Vagina (tissue), 2 donors: Measurements from ENCODE around the gene STK24. TPM values are rescaled to one million over a fixed set of nuclear protein-coding genes. Genes with fewer than 3 reads are reported as not detected.

Experiments
- DNase-seq, 2 donors: peaks; one replicate each; pipeline ENCODE4 v3.0.0-alpha.2; 2017; ENCODE audit errors: extremely low spot score in 2 of 2
- H3K27ac ChIP-seq: fragments of 200-600 bp; sonication (generic); one replicate; pipeline ENCODE4 v1.5.1; 2019
- H3K27me3 ChIP-seq: fragments of 200-600 bp; sonication (generic); one replicate; pipeline ENCODE4 v1.5.1; 2019
- H3K36me3 ChIP-seq, 2 donors: fragments of 200-600 bp; sonication (generic); one replicate each; pipeline ENCODE4 v1.5.1; 2017 to 2019
- H3K4me1 ChIP-seq: fragments of 200-600 bp; sonication (generic); one replicate; pipeline ENCODE4 v1.5.1; 2019
- H3K4me3 ChIP-seq, 2 donors: fragments of 200-600 bp; sonication (generic); 1 replicate in 1 of 2; 2 replicates in 1 of 2; pipeline ENCODE4 v1.5.1; 2016 to 2019
- H3K9me3 ChIP-seq: fragments of 200-600 bp; sonication (generic); one replicate; pipeline ENCODE4 v1.5.1; 2019
- CTCF ChIP-seq, 3 experiments: fragments of 450-650 bp in 2 of 3; fragments of 200-600 bp in 1 of 3; sonication (generic) in 1 of 3; IDR thresholded peaks; one replicate each; pipeline ENCODE4 v1.5.1; 2017 to 2019; ENCODE audit warnings: antibody characterized with exemption in 3 of 3, mild to moderate bottlenecking in 2 of 3, moderate library complexity in 2 of 3
- POLR2A ChIP-seq, 2 donors: fragments of 450-650 bp; IDR thresholded peaks; one replicate each; pipeline ENCODE4 v1.6.1; 2017; ENCODE audit warnings: antibody characterized with exemption in 2 of 2, mild to moderate bottlenecking in 2 of 2, moderate library complexity in 2 of 2
- POLR2AphosphoS5 ChIP-seq, 2 donors: sonication (generic); formaldehyde crosslinking; IDR thresholded peaks; one replicate each; pipeline ENCODE4 v1.9.0; 2017; ENCODE audit warnings: antibody characterized with exemption in 2 of 2, mild to moderate bottlenecking in 2 of 2, low read depth in 1 of 2; ENCODE audit not compliant: insufficient read depth in 1 of 2
- intact Hi-C: fragments of 100-400 bp; cut with DNase I; formaldehyde crosslinking; loops from one replicate; pipeline ENCODE4 v1.15.1; 2023
- total RNA-seq: library from RNA; depleted of rRNA; stranded (reverse); fragments of >200 nt; gene quantifications from one replicate; pipeline ENCODE4 v1.2.3, GENCODE V29; 2016

The STK24 gene
- total RNA-seq, 1 donor from 2014 or later = 82.5 TPM

GRCh38 chr13:98539666-98540065, 37.2 kb downstream of the STK24 start:
- TF ChIP-seq POLR2AphosphoS5 (IDR thresholded peaks at IDR 0.05; ENCODE audit: insufficient read depth in 1 of 2, low read depth in 1 of 2) = no peak
- no peak for TF ChIP-seq CTCF (IDR thresholded peaks at IDR 0.05)
- no peak for TF ChIP-seq POLR2A (IDR thresholded peaks at IDR 0.05)
- peak overlapping the region; percentile 54 for H3K27ac ChIP-seq
- H3K9me3 ChIP-seq = no peaks in the 10 kb centered on the region
- H3K4me1 ChIP-seq = peaks cover 99% of the 10 kb centered on the region
- intact Hi-C loops = no loop called here
- H3K36me3 ChIP-seq = peaks cover 0 to 4% of the 10 kb centered on the region in 2 donors
- no peak for DNase-seq
- no peak overlapping the region for H3K4me3 ChIP-seq
- H3K27me3 ChIP-seq = no peaks in the 10 kb centered on the region

- Histone ChIP-seq H3K27me3 (no peaks in the 10 kb centered on the region), H3K4me1 (peaks cover 99% of the 10 kb centered on the region), H3K9me3 (no peaks in the 10 kb centered on the region), H3K4me3 (no peak overlapping the region), H3K36me3 (peaks cover 0 to 4% of the 10 kb centered on the region in 2 donors), H3K27ac (no peak overlapping the region)
- DNase-seq = no peak
- intact Hi-C loops = no loop called here
- no peak for TF ChIP-seq POLR2AphosphoS5 (IDR thresholded peaks at IDR 0.05; ENCODE audit: insufficient read depth in 1 of 2, low read depth in 1 of 2)
- TF ChIP-seq CTCF (IDR thresholded peaks at IDR 0.05) = no peak
- no peak for TF ChIP-seq POLR2A (IDR thresholded peaks at IDR 0.05)
Observed at GRCh38 chr13:98538876-98539275, 38.0 kb downstream of the STK24 start.

GRCh38 chr13:98537740-98538139, 39.2 kb downstream of the STK24 start:
- peaks cover 98% of the 10 kb centered on the region for H3K4me1 ChIP-seq
- intact Hi-C loops = no loop called here

GRCh38 chr13:98537306-98537705, 39.6 kb downstream of the STK24 start:
- Histone ChIP-seq H3K4me3 (peak overlapping the region in 1 of 2 donors; percentile 24), H3K9me3 (no peaks in the 10 kb centered on the region), H3K27ac (peak overlapping the region; percentile 50), H3K36me3 (peaks cover 0 to 4% of the 10 kb centered on the region in 2 donors), H3K4me1 (peaks cover 96% of the 10 kb centered on the region), H3K27me3 (no peaks in the 10 kb centered on the region)
- DNase-seq = no peak
- intact Hi-C loops = no loop called here
- TF ChIP-seq POLR2AphosphoS5 (IDR thresholded peaks at IDR 0.05; ENCODE audit: insufficient read depth in 1 of 2, low read depth in 1 of 2) (no peak), CTCF (IDR thresholded peaks at IDR 0.05) (no peak), POLR2A (IDR thresholded peaks at IDR 0.05) (no peak)

More at GRCh38 chr13:98537740-98538139, 39.2 kb downstream of the STK24 start:
- TF ChIP-seq CTCF (IDR thresholded peaks at IDR 0.05) (no peak), POLR2AphosphoS5 (IDR thresholded peaks at IDR 0.05; ENCODE audit: insufficient read depth in 1 of 2, low read depth in 1 of 2) (no peak), POLR2A (IDR thresholded peaks at IDR 0.05) (no peak)
- Histone ChIP-seq H3K4me3 (no peak overlapping the region), H3K27me3 (no peaks in the 10 kb centered on the region), H3K27ac (peak overlapping the region; percentile 18), H3K9me3 (no peaks in the 10 kb centered on the region), H3K36me3 (peaks cover 0 to 4% of the 10 kb centered on the region in 2 donors)
- no peak for DNase-seq

- no peaks in the 10 kb centered on the region for H3K27me3 ChIP-seq
- TF ChIP-seq POLR2A (IDR thresholded peaks at IDR 0.05) (no peak), CTCF (IDR thresholded peaks at IDR 0.05) (no peak), POLR2AphosphoS5 (IDR thresholded peaks at IDR 0.05; ENCODE audit: insufficient read depth in 1 of 2, low read depth in 1 of 2) (no peak)
- intact Hi-C loops = no loop called here
- peaks cover 96% of the 10 kb centered on the region for H3K4me1 ChIP-seq
- DNase-seq = no peak
- H3K4me3 ChIP-seq = peak overlapping the region in 1 of 2 donors; percentile 24
- peaks cover 0 to 4% of the 10 kb centered on the region in 2 donors for H3K36me3 ChIP-seq
- H3K27ac ChIP-seq = peak overlapping the region; percentile 50
- H3K9me3 ChIP-seq = no peaks in the 10 kb centered on the region
Observed at GRCh38 chr13:98536729-98537128, 40.2 kb downstream of the STK24 start.
